Spleen (tissue), 11 donors: Measurements from ENCODE around the gene CMPK2. TPM values are rescaled to one million over a fixed set of nuclear protein-coding genes. Genes with fewer than 3 reads are reported as not detected.

ENCODE experiments used
- DNase-seq: peaks from one replicate; pipeline ENCODE4 v3.0.0-alpha.2; 2020
- H3K27ac ChIP-seq, 8 donors: fragments of 200-600 bp; sonication (generic) in 7 of 8; 1 replicate in 4 of 8; 2 replicates in 4 of 8; pipeline versions ENCODE4 v1.5.0 to v1.8.0; 2016 to 2021; ENCODE audit warnings: inconsistent platforms in 4 of 8, mild to moderate bottlenecking in 4 of 8, moderate library complexity in 1 of 8
- H3K27me3 ChIP-seq, 7 donors: fragments of 200-600 bp; sonication (generic) in 6 of 7; replicated peaks in 1 of 7; 1 replicate in 4 of 7; 2 replicates in 3 of 7; pipeline versions ENCODE4 v1.5.0 to v1.8.0; 2016 to 2021; ENCODE audit warnings: inconsistent platforms in 3 of 7, mild to moderate bottlenecking in 1 of 7
- H3K36me3 ChIP-seq, 6 donors: fragments of 200-600 bp; sonication (generic) in 5 of 6; 1 replicate in 4 of 6; 2 replicates in 2 of 6; pipeline versions ENCODE4 v1.5.0 to v1.8.0; 2016 to 2021; ENCODE audit warnings: inconsistent platforms in 2 of 6
- H3K4me1 ChIP-seq, 6 donors: fragments of 200-600 bp; sonication (generic) in 5 of 6; 1 replicate in 3 of 6; 2 replicates in 3 of 6; pipeline versions ENCODE4 v1.5.0 to v1.8.0; 2016 to 2021; ENCODE audit warnings: inconsistent platforms in 3 of 6
- H3K4me3 ChIP-seq, 8 donors: fragments of 200-600 bp; sonication (generic) in 7 of 8; 1 replicate in 4 of 8; 2 replicates in 4 of 8; pipeline versions ENCODE4 v1.5.0 to v1.8.0; 2016 to 2021; ENCODE audit warnings: inconsistent platforms in 4 of 8, mild to moderate bottlenecking in 4 of 8, moderate library complexity in 2 of 8
- H3K9me3 ChIP-seq, 8 donors: fragments of 200-600 bp; sonication (generic) in 7 of 8; 1 replicate in 4 of 8; 2 replicates in 4 of 8; pipeline versions ENCODE4 v1.5.0 to v1.8.0; 2016 to 2021; ENCODE audit warnings: inconsistent platforms in 4 of 8
- CTCF ChIP-seq, 11 experiments: fragments of 200-600 bp in 7 of 11; fragments of 450-650 bp in 4 of 11; sonication (generic) in 4 of 11; IDR thresholded peaks in 8 of 11; conservative IDR thresholded peaks in 3 of 11; 1 replicate in 7 of 11; 2 replicates in 4 of 11; pipeline versions ENCODE4 v1.4.0 to v1.8.0; 2016 to 2021; ENCODE audit warnings: antibody characterized with exemption in 11 of 11, inconsistent platforms in 4 of 11, mild to moderate bottlenecking in 1 of 11
- POLR2A ChIP-seq, 3 donors: fragments of 450-650 bp; IDR thresholded peaks; one replicate each; pipeline ENCODE4 v1.5.1; 2017; ENCODE audit warnings: antibody characterized with exemption in 3 of 3, mild to moderate bottlenecking in 1 of 3
- POLR2AphosphoS5 ChIP-seq, 3 donors: sonication (generic); formaldehyde crosslinking; IDR thresholded peaks; one replicate each; pipeline ENCODE4 v1.5.1; 2017; ENCODE audit warnings: antibody characterized with exemption in 3 of 3
- WGBS, 5 donors: extraction: QIAGEN DNeasy Blood & Tissue Kit in 3 of 5; methylation state at CpG; one replicate each; pipeline versions ENCODE4 v1.1.5 to v1.1.7; 2013 to 2018; 5-methylcytosine and 5-hydroxymethylcytosine counted together
- intact Hi-C: fragments of 100-400 bp; cut with DNase I; formaldehyde crosslinking; loops from one replicate; pipeline ENCODE4 v1.15.0; 2023; ENCODE audit warnings: low total_unique reads
- polyA plus RNA-seq, 3 donors: library from polyadenylated mRNA; stranded (reverse); fragments of 200-250 nt; gene quantifications; one replicate each; pipeline ENCODE4 v1.2.1, GENCODE V29; 2013
- total RNA-seq, 7 donors: library from RNA; depleted of rRNA in 3 of 7; stranded (reverse); fragments of >200 nt in 3 of 7; fragmentation: NEBNext Ultra II Directional in 4 of 7; extraction: Animal tissue kit (Norgen Biotek cat#: 25700) in 4 of 7; gene quantifications; one replicate each; pipeline versions ENCODE4 v1.1.0 to v1.2.1, GENCODE V29; 2016 to 2021
- donor health status: healthy with polysubstance abuse.
- donor health status: DM: no; HTN: no; CAD: no; lungs with moderate emphysema.
- donor health status: DM: no; HTN: no; CAD: no.
- donor health status: Bipolar disorder and iron deficiency.
- donor health status: healthy.
- donor health status: DM: no; HTN: no; CAD: no.
- donor health status: DM: yes; HTN: yes; CAD: no.

CMPK2 gene
- total and polyA plus RNA-seq, 10 donors: 2.5 to 18.8 (median 8.9) TPM

GRCh38 chr2:6814869-6815268 is 50.8 kb downstream of the CMPK2 start:
- no peaks in the 10 kb centered on the region for H3K36me3 ChIP-seq
- H3K4me1 ChIP-seq: peaks cover 0 to 8% (median 0%) of the 10 kb centered on the region in 6 donors
- intact Hi-C loops: no loop called here
- TF ChIP-seq CTCF (IDR thresholded peaks at IDR 0.05 in 8 of 11, conservative IDR thresholded peaks at IDR 0.05 in 3 of 11) (no peak), POLR2A (IDR thresholded peaks at IDR 0.05) (no peak), POLR2AphosphoS5 (IDR thresholded peaks at IDR 0.05) (no peak)
- H3K9me3 ChIP-seq: peaks cover 0 to 4% (median 0%) of the 10 kb centered on the region in 8 donors
- 86 to 97% (median 94%) methylated on average over 5 of the region's 5 CpGs for WGBS, 5 donors
- DNase-seq: no peak
- H3K27me3 ChIP-seq: peaks cover 0 to 21% (median 0%) of the 10 kb centered on the region in 7 donors
- no peak overlapping the region for H3K27ac ChIP-seq
- no peak overlapping the region for H3K4me3 ChIP-seq

- Histone ChIP-seq H3K27ac (no peak overlapping the region), H3K4me3 (no peak overlapping the region), H3K9me3 (peaks cover 0 to 4% (median 0%) of the 10 kb centered on the region in 8 donors), H3K36me3 (no peaks in the 10 kb centered on the region), H3K4me1 (peaks cover 0 to 8% (median 0%) of the 10 kb centered on the region in 6 donors), H3K27me3 (peaks cover 0 to 23% (median 0%) of the 10 kb centered on the region in 7 donors)
- TF ChIP-seq POLR2AphosphoS5 (IDR thresholded peaks at IDR 0.05) (no peak), CTCF (IDR thresholded peaks at IDR 0.05 in 8 of 11, conservative IDR thresholded peaks at IDR 0.05 in 3 of 11) (no peak), POLR2A (IDR thresholded peaks at IDR 0.05) (no peak)
- DNase-seq: no peak
- intact Hi-C loops: no loop called here
- 73 to 88% (median 82%) methylated on average over 10 of the region's 10 CpGs for WGBS, 5 donors
These were observed 51.4 kb downstream of the CMPK2 start for GRCh38 chr2:6814312-6814711.

- Histone ChIP-seq H3K27me3 (peaks cover 0 to 30% (median 0%) of the 10 kb centered on the region in 7 donors), H3K9me3 (peaks cover 0 to 4% (median 0%) of the 10 kb centered on the region in 8 donors), H3K27ac (no peak overlapping the region), H3K4me3 (no peak overlapping the region), H3K4me1 (peaks cover 0 to 8% (median 0%) of the 10 kb centered on the region in 6 donors), H3K36me3 (no peaks in the 10 kb centered on the region)
- TF ChIP-seq CTCF (IDR thresholded peaks at IDR 0.05 in 8 of 11, conservative IDR thresholded peaks at IDR 0.05 in 3 of 11) (no peak), POLR2A (IDR thresholded peaks at IDR 0.05) (no peak), POLR2AphosphoS5 (IDR thresholded peaks at IDR 0.05) (no peak)
- DNase-seq: no peak
- WGBS, 5 donors: 90 to 96% (median 92%) methylated on average over 2 of the region's 2 CpGs
- intact Hi-C loops: no loop called here
These were observed 52.1 kb downstream of the CMPK2 start for GRCh38 chr2:6813573-6813972.

GRCh38 chr2:6812857-6813530 is 52.7 kb downstream of the CMPK2 start:
- H3K36me3 ChIP-seq: no peaks in the 10 kb centered on the region
- H3K4me1 ChIP-seq: peaks cover 0 to 8% (median 0%) of the 10 kb centered on the region in 6 donors
- DNase-seq: no peak
- no peak overlapping the region for H3K27ac ChIP-seq
- peaks cover 0 to 4% (median 0%) of the 10 kb centered on the region in 8 donors for H3K9me3 ChIP-seq
- intact Hi-C loops: no loop called here
- peaks cover 0 to 32% (median 0%) of the 10 kb centered on the region in 7 donors for H3K27me3 ChIP-seq
- WGBS, 5 donors: 74 to 82% (median 79%) methylated on average over 12 of the region's 12 CpGs
- TF ChIP-seq POLR2A (IDR thresholded peaks at IDR 0.05) (no peak), POLR2AphosphoS5 (IDR thresholded peaks at IDR 0.05) (no peak), CTCF (IDR thresholded peaks at IDR 0.05 in 8 of 11, conservative IDR thresholded peaks at IDR 0.05 in 3 of 11) (no peak)
- H3K4me3 ChIP-seq: no peak overlapping the region
